GM21717 (cell line): ENCODE data around the gene AMT.
"Not testable (repeated sequence)": the region's sequence is repeated elsewhere in the genome, so short reads cannot be mapped to it uniquely, and the experiment has no call there.

Experiments used
- ATAC-seq: cut with Tn5 transposase; IDR thresholded peaks from one replicate; pipeline ENCODE4 v1.9.1; 2021; ENCODE audit warnings: mild to moderate bottlenecking, moderate library complexity; ENCODE audit not compliant: unreplicated experiment

The AMT gene

DNA sequence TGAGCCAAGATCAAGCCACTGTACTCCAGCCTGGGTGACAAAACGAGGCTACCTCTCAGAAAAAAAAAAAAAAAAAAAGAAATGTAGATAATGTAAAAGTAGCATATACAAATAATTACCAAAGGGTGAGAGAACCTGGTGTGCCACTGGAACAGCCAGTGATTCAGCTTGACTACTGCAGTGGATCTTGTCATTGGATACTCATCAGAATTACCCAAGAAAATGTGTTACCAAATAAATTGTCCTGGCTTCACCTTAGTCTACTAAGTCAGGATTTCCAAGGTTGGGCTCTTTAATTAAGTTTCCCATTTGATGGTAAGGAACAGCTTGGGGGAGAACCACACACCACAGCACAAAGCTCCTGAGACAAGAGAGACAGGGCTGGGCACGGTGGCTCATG, 5.3 kb upstream of the AMT start:
- no peak for ATAC-seq

DNA sequence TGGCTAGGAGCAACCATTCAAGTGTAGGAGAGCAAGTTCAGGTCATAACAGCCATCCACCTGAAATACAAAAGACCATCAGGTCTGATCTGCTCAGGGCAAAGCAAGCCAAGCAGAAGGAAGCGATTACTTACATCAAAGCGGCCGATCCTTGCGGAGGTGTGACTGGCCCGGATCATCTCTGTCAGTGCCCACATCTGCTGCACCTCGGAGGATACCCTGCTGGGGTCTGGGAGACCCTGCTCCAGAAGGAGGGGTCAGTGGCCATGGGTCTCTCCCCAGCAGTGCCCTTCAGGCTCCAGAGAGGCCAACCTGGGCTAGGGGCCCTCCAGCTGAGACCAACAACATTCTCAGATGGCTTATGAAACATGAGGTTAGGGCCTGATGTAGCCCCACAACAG, 2.5 kb upstream of the AMT start:
- no peak for ATAC-seq

DNA sequence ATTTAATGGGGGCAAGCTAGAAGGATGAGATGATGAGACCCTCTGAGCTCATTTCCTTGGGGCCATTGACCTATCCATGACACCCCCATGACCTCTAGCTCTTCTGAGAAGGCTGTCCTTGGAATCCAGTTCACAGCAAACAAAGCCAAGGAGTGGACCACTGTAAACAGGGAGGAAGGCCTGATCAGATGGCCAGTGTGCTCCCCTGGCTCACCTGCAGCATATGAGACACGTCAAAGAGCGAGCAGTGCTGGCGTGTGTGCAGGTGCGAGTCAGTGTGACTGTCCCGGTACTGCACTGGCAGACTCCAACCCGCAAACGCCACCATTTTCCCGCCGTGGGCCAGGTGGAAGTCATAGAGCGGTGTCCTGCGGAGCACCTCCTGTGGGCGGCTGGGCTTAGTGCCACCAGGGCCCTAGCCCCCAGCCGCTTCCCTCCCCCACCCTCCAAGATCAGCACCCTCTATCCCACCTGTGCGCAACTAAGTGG, 339 bp downstream of the AMT start:
- no peak for ATAC-seq

DNA sequence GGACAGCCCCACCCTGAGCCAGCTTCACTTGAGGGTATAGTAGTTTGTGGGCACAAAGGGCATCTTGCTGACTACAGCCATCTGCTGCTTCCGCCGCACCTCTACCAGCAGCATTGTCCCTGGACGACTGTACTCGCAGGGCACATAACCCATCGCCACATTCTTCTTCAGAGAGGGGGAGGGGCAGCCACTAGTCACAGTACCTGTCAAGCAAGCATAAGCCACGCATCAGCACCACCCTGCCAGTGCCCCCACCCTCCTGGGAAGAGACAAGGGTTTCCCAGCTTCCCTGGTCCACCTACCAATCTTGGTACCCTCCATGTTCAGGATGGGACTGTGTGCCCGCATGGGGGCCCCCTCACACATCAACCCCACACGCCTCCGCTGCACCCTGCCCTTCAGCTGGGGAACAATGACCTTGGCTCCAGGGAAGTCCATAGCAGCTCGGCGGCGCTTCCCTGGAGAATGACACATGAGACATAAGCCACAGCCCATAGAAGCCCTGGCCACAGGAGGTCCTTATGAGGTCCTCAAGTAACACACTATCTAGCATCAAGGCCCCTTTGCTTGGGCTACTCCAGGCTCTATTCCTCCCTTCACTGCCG, 4.7 kb downstream of the AMT start:
- no peak for ATAC-seq

DNA sequence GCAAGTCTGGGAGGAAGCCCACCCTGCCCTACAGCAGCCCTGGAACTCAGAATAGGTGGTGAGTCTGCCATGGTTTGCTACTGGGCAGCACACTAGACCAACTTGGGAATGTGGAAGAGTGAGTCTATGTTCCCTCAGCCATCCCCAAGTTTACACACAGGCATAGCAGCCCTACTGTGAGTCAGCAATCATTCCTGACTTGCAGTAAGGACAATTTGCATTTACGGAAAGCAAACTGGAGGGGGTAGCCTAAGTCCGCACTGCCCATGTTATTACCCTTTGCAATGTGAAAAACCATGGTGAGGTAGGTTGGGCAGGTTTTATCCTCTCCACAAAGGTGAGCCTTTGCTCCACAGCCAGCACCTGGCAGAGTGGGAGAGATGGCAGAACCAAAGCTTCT, 5.4 kb downstream of the AMT start:
- no peak for ATAC-seq

DNA sequence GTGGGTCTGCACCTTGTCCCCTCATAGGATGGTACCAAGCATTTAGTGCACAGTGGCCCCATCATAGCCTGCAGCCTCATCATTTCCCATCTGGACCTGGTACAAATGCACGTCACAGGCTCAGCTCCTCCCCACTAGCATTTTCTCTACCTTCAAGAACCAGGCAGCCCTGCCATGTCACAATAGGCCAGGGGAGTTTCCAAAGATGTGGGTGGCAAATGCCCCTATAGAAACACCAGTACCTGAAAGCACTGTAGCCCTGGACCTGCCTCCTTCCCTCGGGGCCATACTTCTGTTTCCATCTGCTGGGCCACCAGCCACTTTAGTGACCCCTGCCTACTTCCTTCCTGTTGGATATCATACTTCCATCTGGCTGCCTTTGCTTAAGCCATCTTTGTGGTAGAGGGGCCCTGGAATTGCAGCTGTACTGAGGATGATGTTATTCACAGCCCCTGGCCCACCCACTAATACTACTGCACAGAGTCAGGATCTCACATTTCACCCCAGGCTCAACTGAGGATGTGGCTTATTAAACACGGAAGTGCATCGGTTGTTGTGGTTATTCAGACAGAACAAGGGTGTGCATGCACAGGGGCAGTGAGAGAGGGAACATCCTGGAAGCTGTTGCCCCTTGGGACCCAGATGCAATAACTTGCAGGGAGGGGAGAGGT, 6.2 kb downstream of the AMT start:
- no peak for ATAC-seq

DNA sequence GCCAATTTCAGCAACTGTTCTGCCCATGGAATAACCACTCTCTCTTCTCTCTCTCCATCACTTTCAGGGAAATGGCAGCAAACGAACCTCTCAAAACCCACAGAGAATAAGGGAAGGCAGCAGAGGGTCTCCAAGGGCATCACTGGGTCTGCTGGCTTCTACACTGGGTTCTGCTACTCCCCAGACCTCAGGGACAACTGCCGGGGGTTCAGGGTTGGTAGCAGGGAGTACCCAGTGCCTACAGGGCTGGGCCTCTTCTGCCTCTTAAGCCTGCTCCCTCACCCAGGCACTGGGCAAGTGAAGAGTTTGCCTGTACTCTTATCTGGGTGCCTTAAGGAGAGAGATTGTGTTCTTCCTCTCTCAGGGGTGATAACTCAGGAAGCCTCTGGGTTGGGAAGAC, 7.5 kb downstream of the AMT start:
- no peak for ATAC-seq

DNA sequence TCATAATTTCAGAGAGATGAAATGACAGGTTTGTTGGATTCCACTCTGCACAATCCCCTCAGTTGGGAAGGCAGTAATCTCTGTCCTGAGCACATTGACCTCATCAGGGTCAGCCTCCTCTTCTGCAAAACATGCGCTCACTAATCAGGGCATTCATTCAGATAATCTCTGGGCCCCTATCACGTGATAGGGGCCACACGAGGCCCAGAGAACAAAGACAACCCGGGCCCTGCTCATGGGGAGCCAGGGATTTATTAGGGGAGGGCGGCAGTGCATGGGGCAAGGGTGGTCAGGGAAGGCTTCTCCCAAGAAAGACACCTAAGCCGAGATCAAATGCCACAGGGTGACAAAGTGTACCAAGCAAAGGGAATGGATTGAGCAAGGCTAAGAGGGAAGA, 8.9 kb downstream of the AMT start:
- ATAC-seq: no peak

DNA sequence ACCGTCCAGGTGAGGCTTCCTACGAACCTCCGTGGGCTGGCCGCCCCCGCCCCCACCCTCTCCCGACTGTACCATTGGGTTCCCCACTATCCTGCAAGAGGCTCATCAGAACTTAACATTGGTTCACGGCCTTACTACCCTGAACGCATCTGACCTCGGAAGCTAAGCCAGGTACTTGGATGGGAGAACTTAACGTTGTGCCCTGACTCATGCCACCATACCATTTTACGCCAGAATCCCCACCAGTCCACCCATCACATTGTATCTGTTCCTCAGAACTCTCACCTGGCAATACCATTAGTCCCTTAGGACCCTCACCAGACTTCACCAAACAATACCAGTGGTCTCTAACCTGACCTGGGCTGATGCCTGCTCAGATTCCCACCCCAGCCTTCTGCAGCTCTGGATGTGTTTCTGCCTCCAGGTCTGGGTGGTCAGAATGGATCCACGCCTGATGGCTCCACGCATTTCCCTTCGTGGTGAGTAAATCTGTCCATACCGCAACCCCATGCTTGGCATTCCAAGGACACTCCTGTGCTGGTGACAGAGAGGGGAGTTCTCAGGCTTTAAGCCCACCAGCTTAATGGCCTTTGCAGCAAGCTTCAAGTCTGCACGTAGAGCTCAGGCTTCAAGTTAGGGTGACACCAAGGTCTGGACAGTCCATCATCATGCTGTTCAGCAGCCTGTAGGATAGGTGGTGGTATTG, 9.5 kb downstream of the AMT start:
- peak; percentile 8 for ATAC-seq

DNA sequence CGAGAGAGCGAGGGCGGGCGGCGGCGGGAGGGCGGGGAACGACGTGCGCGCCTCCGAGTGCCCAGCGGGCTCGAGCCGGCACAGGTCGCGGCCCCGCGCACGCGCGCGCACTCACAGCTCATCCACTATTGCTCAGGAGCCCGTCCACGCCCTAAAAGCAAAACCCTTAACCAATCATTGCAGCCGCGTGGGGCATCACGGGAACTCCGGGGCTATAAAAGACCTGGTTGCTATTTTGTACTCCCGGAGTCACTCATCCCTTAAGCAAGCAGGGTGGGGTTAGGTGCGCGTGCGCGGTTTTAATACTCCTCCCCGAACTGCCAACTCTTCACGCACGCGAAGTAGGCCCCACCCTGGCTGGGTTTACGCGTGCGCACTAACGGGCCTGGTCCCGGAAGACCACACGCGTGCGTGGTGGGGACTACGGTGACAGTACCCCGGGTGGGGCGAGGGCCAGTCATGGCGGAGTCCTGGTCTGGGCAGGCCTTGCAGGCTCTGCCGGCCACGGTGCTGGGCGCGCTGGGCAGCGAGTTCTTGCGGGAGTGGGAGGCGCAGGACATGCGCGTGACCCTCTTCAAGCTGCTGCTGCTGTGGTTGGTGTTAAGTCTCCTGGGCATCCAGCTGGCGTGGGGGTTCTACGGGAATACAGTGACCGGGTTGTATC, 10.2 kb downstream of the AMT start, which contains the start of the genes RHOA and TCTA:
TSS of gene RHOA (minus strand) at position 9 of the 664 bp plus-strand sequence. CDS start 36,387 bp downstream, outside the sequence.
TSS of gene TCTA (plus strand) at position 456 of the 664 bp plus-strand sequence. CDS start at position 460, 4 bp downstream.
- peak; percentile 75 for ATAC-seq

DNA sequence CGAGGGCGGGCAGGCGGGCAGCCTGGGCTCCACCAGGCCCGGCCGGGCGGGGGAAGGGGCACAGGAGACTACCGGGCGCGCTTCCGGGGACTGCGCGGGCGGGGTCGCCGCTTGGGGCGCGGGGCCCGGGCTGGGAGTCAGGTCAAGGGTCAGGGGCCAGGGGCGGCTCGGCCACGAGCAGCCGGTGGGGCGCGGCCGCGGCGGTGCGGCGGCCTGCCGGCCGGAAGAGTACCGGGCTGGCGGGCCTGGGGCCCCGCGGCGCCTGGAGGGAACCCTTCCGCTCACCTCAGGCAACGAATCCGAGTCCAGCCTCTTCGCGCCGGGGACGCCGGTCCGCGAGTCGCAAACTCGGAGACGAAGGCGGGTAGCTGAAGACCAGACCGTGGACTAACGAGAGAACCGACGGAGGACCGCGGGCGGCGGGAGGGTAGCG, 10.7 kb downstream of the AMT start:
- peak; percentile 16 for ATAC-seq

DNA sequence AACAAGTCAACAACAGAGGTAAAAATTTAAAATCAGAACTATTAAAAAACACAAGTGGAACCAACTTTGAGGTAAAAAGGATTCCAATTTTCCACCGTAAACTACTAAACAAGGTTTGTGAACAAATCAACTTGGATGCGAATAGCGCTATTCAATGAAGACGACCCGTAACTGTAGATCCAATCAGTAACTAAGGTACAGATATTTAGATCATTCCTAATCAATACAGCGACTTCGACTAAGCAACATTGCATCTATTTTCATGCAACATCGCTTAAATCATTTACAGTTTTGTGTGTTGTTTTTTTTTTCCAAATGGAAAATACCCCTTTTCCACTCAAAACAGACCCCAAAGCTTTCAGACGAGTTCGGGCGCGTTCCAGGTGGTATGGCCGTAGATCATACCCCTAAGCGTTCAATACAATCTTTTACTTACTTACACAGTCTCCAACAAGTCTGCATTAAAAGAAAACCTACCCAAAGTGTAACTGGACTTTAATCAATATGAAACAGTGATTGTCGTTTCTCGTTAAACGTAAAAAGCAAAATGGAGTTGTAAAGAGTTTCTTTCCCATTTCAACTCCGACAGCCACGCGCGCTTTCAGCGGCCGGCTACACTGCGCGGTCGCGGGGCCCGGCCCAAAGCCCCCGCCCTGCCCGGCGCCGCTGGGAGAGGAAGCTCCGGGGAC, 11.3 kb downstream of the AMT start:
- ATAC-seq: no peak

DNA sequence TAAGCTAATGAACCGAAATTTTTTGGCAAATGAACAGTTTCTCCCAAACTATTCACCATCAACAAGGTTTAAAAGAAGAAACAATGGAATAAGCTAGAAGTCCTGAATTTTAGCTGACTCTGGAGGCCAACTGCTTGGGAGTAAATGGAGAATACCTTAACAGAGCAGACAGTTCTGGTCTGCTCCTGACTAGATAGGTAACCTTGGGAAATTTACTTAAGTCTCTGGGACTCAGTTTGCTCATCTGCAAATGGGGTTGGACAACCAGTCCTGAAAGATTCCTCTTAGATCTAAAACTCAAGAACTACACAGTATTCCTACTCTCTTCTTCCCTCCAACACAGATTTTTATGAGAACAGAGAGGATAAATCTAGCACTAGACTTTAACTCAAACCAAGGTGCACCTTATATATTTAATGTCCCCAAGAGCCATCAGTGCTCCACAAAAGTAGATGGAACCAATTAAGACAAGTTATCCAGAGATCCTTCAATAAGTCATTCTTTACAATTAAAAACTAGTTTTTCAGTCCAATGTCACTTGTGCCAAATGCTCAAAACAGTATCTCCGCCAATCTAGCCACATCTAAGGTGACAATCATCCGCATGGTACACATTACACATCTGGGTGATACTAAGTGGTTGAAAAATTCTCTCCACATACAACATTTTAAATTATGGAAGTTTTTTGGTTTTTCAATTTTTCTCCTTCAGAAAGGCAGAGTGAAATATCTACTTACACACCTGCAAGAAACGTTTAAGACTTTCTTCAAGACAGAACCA, 12.0 kb downstream of the AMT start:
- ATAC-seq: no peak

DNA sequence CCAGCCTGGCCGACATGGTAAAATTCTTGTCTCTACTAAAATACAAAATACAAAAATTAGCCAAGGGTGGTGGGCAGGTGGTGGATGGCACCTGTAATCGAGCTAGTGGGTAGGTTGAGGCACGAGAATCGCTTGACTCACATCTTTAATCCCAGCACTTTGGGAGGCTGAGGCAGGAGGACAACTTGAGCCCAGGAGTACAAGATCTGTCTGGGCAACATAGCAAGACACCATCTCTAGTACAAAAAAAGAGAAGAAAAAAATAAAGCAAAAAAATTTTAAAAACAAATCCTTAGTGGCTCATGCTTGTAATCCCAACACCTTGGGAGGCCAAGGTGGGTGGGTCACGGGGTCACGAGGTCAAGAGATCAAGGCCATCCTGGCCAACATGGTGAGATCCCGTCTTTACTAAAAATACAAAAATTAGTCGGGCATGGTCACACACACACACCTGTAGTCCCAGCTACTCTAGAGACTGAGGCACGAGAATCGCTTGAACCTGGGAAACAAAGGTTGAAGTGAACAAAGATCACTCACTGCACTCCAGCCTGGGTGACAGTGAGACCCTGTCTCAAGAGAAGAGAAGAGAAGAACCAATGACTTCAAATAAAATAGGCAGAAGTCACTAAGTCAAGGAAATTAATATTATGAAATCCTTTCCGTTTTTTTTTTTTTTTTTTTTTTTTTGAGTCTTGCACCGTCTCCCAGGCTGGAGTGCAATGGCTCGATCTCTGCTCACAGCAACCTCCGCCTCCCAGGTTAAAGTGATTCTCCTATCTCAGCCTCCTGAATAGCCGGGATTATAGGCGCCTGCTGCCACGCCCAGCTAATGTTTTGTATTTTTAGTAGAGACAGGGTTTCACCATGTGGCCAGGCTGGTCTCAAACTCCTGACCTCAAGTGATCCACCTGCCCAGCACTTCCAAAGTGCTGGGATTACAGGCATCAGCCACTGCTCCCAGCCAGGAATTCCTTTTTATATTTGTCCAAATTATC, 15.4 kb downstream of the AMT start:
- no peak for ATAC-seq

DNA sequence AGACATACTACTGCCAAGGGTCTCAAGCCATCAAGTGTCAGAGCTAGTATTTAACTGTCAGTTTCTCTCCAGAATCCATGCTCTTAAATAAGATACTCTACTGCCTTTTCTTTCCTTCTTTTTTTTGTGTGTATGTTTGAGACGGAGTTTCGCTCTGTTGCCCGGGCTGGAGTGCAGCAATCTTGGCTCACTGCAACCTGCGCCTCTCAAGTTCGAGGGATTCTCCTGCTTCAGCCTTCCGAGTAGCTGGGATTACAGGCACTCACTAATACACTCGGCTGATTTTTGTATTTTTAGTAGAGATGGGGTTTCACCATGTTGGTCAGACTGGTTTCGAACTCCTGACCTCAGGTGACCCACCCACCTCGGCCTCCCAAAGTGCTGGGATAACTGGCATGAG, 16.7 kb downstream of the AMT start:
- not testable (repeated sequence) for ATAC-seq

DNA sequence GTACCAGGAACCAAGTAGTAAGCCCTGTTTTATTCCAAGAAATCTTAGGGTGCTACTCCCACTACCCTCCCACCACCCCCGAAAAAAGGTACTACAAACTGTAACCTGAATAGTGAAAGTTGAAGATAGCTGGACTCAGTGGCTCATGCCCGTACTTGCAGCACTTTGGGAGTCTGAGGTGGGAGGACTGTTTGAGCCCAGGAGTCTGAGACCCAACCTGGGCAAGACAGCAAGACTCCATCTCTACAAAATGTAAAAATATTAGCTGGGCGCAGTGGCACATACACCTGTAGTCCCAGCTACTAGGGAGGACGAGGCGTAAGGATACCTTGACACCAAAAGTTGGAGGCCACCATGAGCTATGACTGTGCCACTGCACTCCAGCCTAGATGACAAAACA, 18.4 kb downstream of the AMT start:
- no peak for ATAC-seq

DNA sequence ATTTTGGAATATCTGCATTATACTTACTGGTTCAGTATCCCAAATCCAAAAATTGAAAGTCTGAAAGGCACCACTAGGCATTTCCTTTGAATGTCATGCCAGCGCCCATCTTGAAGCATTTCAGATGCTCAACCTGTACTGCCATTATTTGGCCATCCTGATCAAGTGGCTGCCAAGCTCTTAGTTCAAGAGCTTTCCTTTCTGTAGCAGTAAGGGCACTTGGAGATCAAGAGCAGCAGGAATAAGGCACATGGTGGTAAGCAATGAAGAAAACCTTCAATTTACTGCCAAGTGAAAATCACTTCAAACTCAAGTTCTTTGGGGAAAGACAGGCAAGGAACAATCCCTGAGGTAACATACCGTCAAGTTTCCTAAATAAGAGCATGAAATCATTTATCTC, 20.5 kb downstream of the AMT start:
- ATAC-seq: no peak

DNA sequence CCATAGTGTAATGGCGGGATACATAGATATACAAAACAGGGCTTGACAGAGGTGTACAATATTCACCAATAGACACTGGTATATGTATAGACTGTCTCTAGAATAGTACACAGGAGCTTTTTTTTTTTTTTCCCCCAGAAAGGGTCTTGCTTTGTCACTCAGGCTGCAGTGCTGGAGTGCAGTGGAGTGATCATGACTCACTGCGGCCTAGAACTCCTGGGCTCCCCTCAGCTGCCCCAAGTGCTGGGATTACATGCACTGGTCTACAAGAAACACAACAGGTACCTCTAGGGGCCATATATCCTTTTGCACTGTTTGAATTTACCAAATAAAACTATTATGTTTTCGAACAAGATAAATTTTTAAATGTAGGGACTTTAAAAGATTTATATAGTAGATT, 22.8 kb downstream of the AMT start:
- no peak for ATAC-seq

DNA sequence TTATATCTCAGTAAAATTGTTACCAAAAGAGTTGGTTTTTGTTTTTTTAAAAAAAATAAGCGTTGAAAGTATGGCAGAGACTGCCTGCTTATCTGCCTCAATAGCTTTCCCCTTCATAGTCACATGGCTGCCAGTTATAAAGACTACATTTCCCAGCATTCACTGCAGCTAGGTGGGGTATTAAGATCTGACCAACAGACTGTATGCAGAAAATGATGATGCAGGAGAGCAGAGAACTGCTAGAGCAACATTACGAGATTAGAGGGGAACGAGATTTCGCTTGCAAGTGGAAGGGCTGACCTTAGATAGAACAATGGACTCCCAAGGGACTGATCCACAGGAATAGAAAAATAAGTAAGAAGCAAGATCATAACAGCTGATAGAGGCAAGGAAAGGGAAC, 24.8 kb downstream of the AMT start:
- ATAC-seq: no peak
